H9 (cell line): ENCODE data around the gene FHL2. TPM values are rescaled to one million over a fixed set of nuclear protein-coding genes. Genes with fewer than 3 reads are reported as not detected.

Source experiments
- DNase-seq: peaks from one replicate; pipeline ENCODE4 v3.0.0-alpha.2; 2017
- H2AFZ ChIP-seq: one replicate; pipeline ENCODE4 v1.6.1; 2013; ENCODE audit warnings: mild to moderate bottlenecking, low read length, control low read depth, moderate library complexity
- H2AK5ac ChIP-seq: 2 replicates; pipeline ENCODE4 v1.6.1; 2013; ENCODE audit warnings: low read length, control low read depth, mixed read lengths; ENCODE audit not compliant: insufficient read length
- H2BK120ac ChIP-seq: one replicate; pipeline ENCODE4 v1.6.1; 2013; ENCODE audit warnings: low read depth, mild to moderate bottlenecking, low read length, control low read depth, inconsistent platforms; ENCODE audit not compliant: poor library complexity, severe bottlenecking
- H2BK12ac ChIP-seq: 2 replicates; pipeline ENCODE4 v1.6.1; 2013; ENCODE audit warnings: low read length, control low read depth, mixed read lengths, low read depth; ENCODE audit not compliant: insufficient read length
- H2BK15ac ChIP-seq: 2 replicates; pipeline ENCODE4 v1.6.1; 2013; ENCODE audit warnings: low read depth, low read length, control low read depth
- H2BK20ac ChIP-seq: one replicate; pipeline ENCODE4 v1.6.1; 2013; ENCODE audit warnings: low read depth, mild to moderate bottlenecking, low read length, control low read depth, inconsistent platforms; ENCODE audit not compliant: poor library complexity, severe bottlenecking
- H2BK5ac ChIP-seq: 2 replicates; pipeline ENCODE4 v1.6.1; 2013; ENCODE audit warnings: low read length, control low read depth, mixed read lengths; ENCODE audit not compliant: insufficient read length
- H3K14ac ChIP-seq: 2 replicates; pipeline ENCODE4 v1.6.1; 2013; ENCODE audit warnings: low read length, control low read depth; ENCODE audit not compliant: insufficient read depth
- H3K18ac ChIP-seq: 2 replicates; pipeline ENCODE4 v1.6.1; 2013; ENCODE audit warnings: low read depth, mild to moderate bottlenecking, mixed read lengths, low read length, control low read depth; ENCODE audit not compliant: insufficient read length
- H3K23ac ChIP-seq: 2 replicates; pipeline ENCODE4 v1.6.1; 2013; ENCODE audit warnings: low read length, control low read depth, mixed read lengths, low read depth; ENCODE audit not compliant: insufficient read length
- H3K23me2 ChIP-seq: 2 replicates; pipeline ENCODE4 v1.6.1; 2013; ENCODE audit warnings: low read depth, mild to moderate bottlenecking, mixed read lengths, low read length, control low read depth; ENCODE audit not compliant: insufficient read length, poor library complexity, severe bottlenecking
- H3K27ac ChIP-seq: 2 replicates; pipeline ENCODE4 v1.5.1; 2013; ENCODE audit warnings: low read length, control low read depth, mixed read lengths, low read depth; ENCODE audit not compliant: insufficient read length
- H3K27me3 ChIP-seq: 2 replicates; pipeline ENCODE4 v1.6.1; 2013; ENCODE audit warnings: low read length, control low read depth, inconsistent platforms; ENCODE audit not compliant: insufficient read depth
- H3K4ac ChIP-seq: 2 replicates; pipeline ENCODE4 v1.6.1; 2013; ENCODE audit warnings: low read depth, mild to moderate bottlenecking, control low read depth, inconsistent platforms, low read length, moderate library complexity
- H3K4me1 ChIP-seq: 2 replicates; pipeline ENCODE4 v1.6.1; 2013; ENCODE audit warnings: low read length, control low read depth, inconsistent platforms; ENCODE audit not compliant: insufficient read depth
- H3K4me2 ChIP-seq: 2 replicates; pipeline ENCODE4 v1.6.1; 2013; ENCODE audit warnings: low read length, control low read depth, mixed read lengths; ENCODE audit not compliant: insufficient read length, insufficient read depth
- H3K56ac ChIP-seq: 2 replicates; pipeline ENCODE4 v1.6.1; 2013; ENCODE audit warnings: low read depth, mild to moderate bottlenecking, mixed read lengths, low read length, control low read depth; ENCODE audit not compliant: insufficient read length
- H3K79me1 ChIP-seq: 2 replicates; pipeline ENCODE4 v1.6.1; 2013; ENCODE audit warnings: low read depth, mild to moderate bottlenecking, moderate library complexity, low read length, control low read depth, inconsistent platforms; ENCODE audit not compliant: insufficient read depth, poor library complexity, severe bottlenecking
- H3K79me2 ChIP-seq: 2 replicates; pipeline ENCODE4 v1.6.1; 2013; ENCODE audit warnings: low read length, control low read depth, inconsistent platforms; ENCODE audit not compliant: insufficient read depth
- H3K9ac ChIP-seq: 2 replicates; pipeline ENCODE4 v1.6.1; 2013; ENCODE audit warnings: low read length, control low read depth, mixed read lengths; ENCODE audit not compliant: insufficient read length; ENCODE audit errors: extremely low read depth
- H3K9me3 ChIP-seq: one replicate; pipeline ENCODE4 v1.6.1; 2013; ENCODE audit warnings: low read depth, low read length, inconsistent platforms; ENCODE audit not compliant: control insufficient read depth
- H3T11ph ChIP-seq: one replicate; pipeline ENCODE4 v1.6.1; 2013; ENCODE audit warnings: mild to moderate bottlenecking, low read length, control low read depth, inconsistent platforms
- H4K20me1 ChIP-seq: one replicate; pipeline ENCODE4 v1.6.1; 2013; ENCODE audit not compliant: control insufficient read depth, insufficient read length, insufficient read depth
- H4K5ac ChIP-seq: 2 replicates; pipeline ENCODE4 v1.6.1; 2013; ENCODE audit warnings: low read depth, mild to moderate bottlenecking, mixed read lengths, low read length, control low read depth; ENCODE audit not compliant: insufficient read length
- H4K8ac ChIP-seq: replicated peaks from 2 replicates; pipeline ENCODE4 v1.6.1; 2013; ENCODE audit warnings: low read length, control low read depth, mixed read lengths, low read depth; ENCODE audit not compliant: insufficient read length
- H4K91ac ChIP-seq: 2 replicates; pipeline ENCODE4 v1.6.1; 2013; ENCODE audit warnings: low read depth, mild to moderate bottlenecking, moderate library complexity, mixed read lengths, low read length, control low read depth; ENCODE audit not compliant: insufficient read length
- H3K27ac Mint-ChIP-seq, 3 experiments: 2 replicates in 2 of 3; 3 replicates in 1 of 3; pipeline ENCODE4 v1.8.0; 2020 to 2021; ENCODE audit warnings: mixed read lengths in 3 of 3, mild to moderate bottlenecking in 1 of 3, moderate library complexity in 1 of 3
- H3K27me3 Mint-ChIP-seq: 2 replicates; pipeline ENCODE4 v1.8.0; 2021; ENCODE audit warnings: low read depth, mild to moderate bottlenecking, moderate library complexity, mixed read lengths
- H3K36me3 Mint-ChIP-seq, 3 experiments: 2 replicates in 2 of 3; 3 replicates in 1 of 3; pipeline ENCODE4 v1.8.0; 2020 to 2021; ENCODE audit warnings: low read depth in 3 of 3, mixed read lengths in 3 of 3; ENCODE audit not compliant: insufficient read depth in 1 of 3
- H3K4me1 Mint-ChIP-seq, 2 experiments: 2 replicates each; pipeline ENCODE4 v1.8.0; 2020; ENCODE audit warnings: mixed read lengths in 2 of 2
- H3K4me3 Mint-ChIP-seq, 2 experiments: 2 replicates in 1 of 2; 3 replicates in 1 of 2; pipeline ENCODE4 v1.8.0; 2020 to 2021; ENCODE audit warnings: mild to moderate bottlenecking in 2 of 2, mixed read lengths in 2 of 2, moderate library complexity in 1 of 2
- H3K9me3 Mint-ChIP-seq, 2 experiments: 2 replicates in 1 of 2; 3 replicates in 1 of 2; pipeline ENCODE4 v1.8.0; 2020; ENCODE audit warnings: mild to moderate bottlenecking in 2 of 2, mixed read lengths in 2 of 2, moderate library complexity in 1 of 2
- WGBS: extraction: QIAGEN DNeasy Blood & Tissue Kit; methylation state at CpG from one replicate; pipeline ENCODE4 v1.1.7; 2013; ENCODE audit warnings: missing lambda C conversion rate, low lambda C conversion rate, mixed read lengths; ENCODE audit not compliant: insufficient read length; ENCODE audit errors: extremely low coverage; 5-methylcytosine and 5-hydroxymethylcytosine counted together
- total RNA-seq: library from RNA; stranded (reverse); gene quantifications from 2 replicates; pipeline ENCODE4 v1.2.1, GENCODE V29; 2021
- TF ChIP-seq, protein P1 (sequence below): fragments of 200-600 bp; sonication (generic); conservative IDR thresholded peaks from 3 replicates; pipeline ENCODE4 v1.8.0; 2021; ENCODE audit warnings: antibody characterized with exemption, mild to moderate bottlenecking

Gene FHL2
- total RNA-seq, 1 experiment from 2014 or later, result 34.9 TPM

GRCh38 chr2:105447476-105447875 is 48.6 kb upstream of the FHL2 start:
- no peak overlapping the region for H3K56ac ChIP-seq
- no peak overlapping the region for H2BK20ac ChIP-seq
- DNase-seq, result no peak
- no peaks in the 10 kb centered on the region for H3K79me1 ChIP-seq
- Mint-ChIP-seq H3K4me1 (peaks cover 11% of the 10 kb centered on the region in 2 experiments), H3K36me3 (no peaks in the 10 kb centered on the region), H3K27ac (no peak overlapping the region; a peak in 1 of 7 replicates), H3K4me3 (no peak overlapping the region), H3K27me3 (no peaks in the 10 kb centered on the region; the same call in 1 of the 2 replicates), H3K9me3 (no peaks in the 10 kb centered on the region)
- H3K9me3 ChIP-seq, result no peaks in the 10 kb centered on the region
- no peaks in the 10 kb centered on the region for H3K27me3 ChIP-seq
- no peak overlapping the region for H3K9ac ChIP-seq
- no peaks in the 10 kb centered on the region for H4K20me1 ChIP-seq
- no peak overlapping the region for H2AFZ ChIP-seq
- no peak overlapping the region for H2BK12ac ChIP-seq
- no peaks in the 10 kb centered on the region for H3K79me2 ChIP-seq
- H2BK15ac ChIP-seq, result no peak overlapping the region
- TF ChIP-seq, protein P1, sequence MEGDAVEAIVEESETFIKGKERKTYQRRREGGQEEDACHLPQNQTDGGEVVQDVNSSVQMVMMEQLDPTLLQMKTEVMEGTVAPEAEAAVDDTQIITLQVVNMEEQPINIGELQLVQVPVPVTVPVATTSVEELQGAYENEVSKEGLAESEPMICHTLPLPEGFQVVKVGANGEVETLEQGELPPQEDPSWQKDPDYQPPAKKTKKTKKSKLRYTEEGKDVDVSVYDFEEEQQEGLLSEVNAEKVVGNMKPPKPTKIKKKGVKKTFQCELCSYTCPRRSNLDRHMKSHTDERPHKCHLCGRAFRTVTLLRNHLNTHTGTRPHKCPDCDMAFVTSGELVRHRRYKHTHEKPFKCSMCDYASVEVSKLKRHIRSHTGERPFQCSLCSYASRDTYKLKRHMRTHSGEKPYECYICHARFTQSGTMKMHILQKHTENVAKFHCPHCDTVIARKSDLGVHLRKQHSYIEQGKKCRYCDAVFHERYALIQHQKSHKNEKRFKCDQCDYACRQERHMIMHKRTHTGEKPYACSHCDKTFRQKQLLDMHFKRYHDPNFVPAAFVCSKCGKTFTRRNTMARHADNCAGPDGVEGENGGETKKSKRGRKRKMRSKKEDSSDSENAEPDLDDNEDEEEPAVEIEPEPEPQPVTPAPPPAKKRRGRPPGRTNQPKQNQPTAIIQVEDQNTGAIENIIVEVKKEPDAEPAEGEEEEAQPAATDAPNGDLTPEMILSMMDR, result no peak
- H3K14ac ChIP-seq, result no peak overlapping the region
- no peak overlapping the region for H3K27ac ChIP-seq
- no peaks in the 10 kb centered on the region for H3K23me2 ChIP-seq
- H3T11ph ChIP-seq, result no peak overlapping the region
- H3K18ac ChIP-seq, result no peak overlapping the region
- H4K91ac ChIP-seq, result no peak overlapping the region
- H3K4me2 ChIP-seq, result no peak overlapping the region
- no peak overlapping the region for H4K5ac ChIP-seq
- no peak overlapping the region for H2AK5ac ChIP-seq
- no peak overlapping the region for H2BK120ac ChIP-seq
- no peak overlapping the region for H3K23ac ChIP-seq
- no peaks in the 10 kb centered on the region for H3K4me1 ChIP-seq
- no peak overlapping the region for H2BK5ac ChIP-seq
- no peak overlapping the region for H4K8ac ChIP-seq
- no peak overlapping the region for H3K4ac ChIP-seq
- no CpG with 5 or more reads among the region's 4 CpGs for WGBS
